Activated CD8-positive, alpha-beta memory T cell treated with anti-CD3 and anti-CD28 coated beads, Interleukin-2, amount 10 ng/mL, durations not matched to agents 7 days and 5 days (primary cell): ENCODE measurements around the gene MED23. TPM values are rescaled to one million over a fixed set of nuclear protein-coding genes. Genes with fewer than 3 reads are reported as not detected.
"Not testable (repeated sequence)": the region's sequence is repeated elsewhere in the genome, so short reads cannot be mapped to it uniquely, and the experiment has no call there.

Experiments used
- ATAC-seq: fragments of 150-1000 bp; cut with Tn5 transposase; one replicate; pipeline ENCODE4 v1.10.0; 2021; ENCODE audit warnings: moderate library complexity
- CTCF ChIA-PET: fragments of 350-600 bp; sonication (Branson Sonifier 250); formaldehyde crosslinking; loops from one replicate; lab custom pipeline; 2021; ENCODE audit warnings: antibody characterized with exemption; lab: Charles Lee
- DNase-seq: peaks from one replicate; pipeline ENCODE4 v3.0.0-alpha.2; 2020
- H3K27ac Mint-ChIP-seq: one replicate; pipeline ENCODE4 v1.8.0; 2021; ENCODE audit warnings: mild to moderate bottlenecking, mixed read lengths
- H3K27me3 Mint-ChIP-seq: one replicate; pipeline ENCODE4 v1.8.0; 2021; ENCODE audit warnings: mixed read lengths
- H3K36me3 Mint-ChIP-seq: one replicate; pipeline ENCODE4 v1.8.0; 2021; ENCODE audit warnings: mild to moderate bottlenecking, mixed read lengths
- H3K4me1 Mint-ChIP-seq: one replicate; pipeline ENCODE4 v1.8.0; 2021; ENCODE audit warnings: mixed read lengths
- H3K4me3 Mint-ChIP-seq: one replicate; pipeline ENCODE4 v1.8.0; 2021; ENCODE audit warnings: mild to moderate bottlenecking, moderate library complexity, mixed read lengths
- H3K9me3 Mint-ChIP-seq: one replicate; pipeline ENCODE4 v1.8.0; 2022; ENCODE audit warnings: low read depth, mixed read lengths
- total RNA-seq, 2 experiments: library from RNA; stranded (reverse); gene quantifications; one replicate each; pipeline ENCODE4 v1.2.3, GENCODE V29; 2021

MED23 gene
- total RNA-seq, 2 experiments from 2014 or later = 28.4 to 33.1 TPM

DNA sequence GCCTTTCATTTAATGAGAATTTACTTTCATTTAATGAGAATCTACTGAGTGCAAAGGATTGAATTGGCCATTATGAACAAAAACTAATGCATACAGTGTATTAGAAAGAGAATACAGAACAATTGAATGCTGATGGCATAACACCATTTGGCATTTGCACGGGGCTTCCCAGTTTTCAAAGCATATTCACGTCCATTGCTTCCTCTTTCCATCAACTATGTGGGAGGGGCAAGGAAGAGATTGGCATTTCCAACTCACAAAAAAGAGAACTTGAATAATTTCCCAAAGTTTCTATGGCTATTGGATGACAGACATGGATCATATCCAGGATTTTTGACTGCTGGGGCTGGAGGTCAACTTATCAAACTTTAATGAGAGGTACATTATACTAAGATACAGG lies 78.2 kb downstream of the MED23 start:
- no peak overlapping the region for H3K4me3 Mint-ChIP-seq
- no peaks in the 10 kb centered on the region for H3K36me3 Mint-ChIP-seq
- H3K9me3 Mint-ChIP-seq = no peaks in the 10 kb centered on the region
- H3K27me3 Mint-ChIP-seq = peaks cover 5% of the 10 kb centered on the region
- H3K4me1 Mint-ChIP-seq = no peaks in the 10 kb centered on the region
- H3K27ac Mint-ChIP-seq = no peak overlapping the region
- no peak for DNase-seq
- CTCF ChIA-PET = no interaction called here
- ATAC-seq = no peak

- CTCF ChIA-PET = no interaction called here
- H3K27me3 Mint-ChIP-seq = peaks cover 8% of the 10 kb centered on the region
- no peaks in the 10 kb centered on the region for H3K4me1 Mint-ChIP-seq
- ATAC-seq (no peak), DNase-seq (no peak)
- no peak overlapping the region for H3K27ac Mint-ChIP-seq
- H3K36me3 Mint-ChIP-seq = no peaks in the 10 kb centered on the region
- no peak overlapping the region for H3K4me3 Mint-ChIP-seq
- H3K9me3 Mint-ChIP-seq = no peaks in the 10 kb centered on the region
Measured at GRCh38 chr6:131548441-131548840, 79.6 kb downstream of the MED23 start.

GRCh38 chr6:131547488-131547887 lies 80.6 kb downstream of the MED23 start:
- Mint-ChIP-seq H3K9me3 (no peaks in the 10 kb centered on the region), H3K36me3 (no peaks in the 10 kb centered on the region), H3K4me3 (no peak overlapping the region), H3K27me3 (peaks cover 8% of the 10 kb centered on the region), H3K27ac (no peak overlapping the region), H3K4me1 (no peaks in the 10 kb centered on the region)
- ATAC-seq (no peak), DNase-seq (no peak)
- CTCF ChIA-PET = interaction anchor here (0.7 kb wide), 1 partner anchor 15 kb away, joined by 3 read pairs; no protein-coding TSS in a partner anchor

- Mint-ChIP-seq H3K27ac (no peak overlapping the region), H3K9me3 (no peaks in the 10 kb centered on the region), H3K4me3 (no peak overlapping the region), H3K36me3 (no peaks in the 10 kb centered on the region), H3K27me3 (peaks cover 11% of the 10 kb centered on the region), H3K4me1 (no peaks in the 10 kb centered on the region)
- DNase-seq (no peak), ATAC-seq (no peak)
- CTCF ChIA-PET = no interaction called here
Measured at GRCh38 chr6:131545317-131545716, 82.7 kb downstream of the MED23 start.

GRCh38 chr6:131538615-131539014 lies 89.4 kb downstream of the MED23 start:
- H3K9me3 Mint-ChIP-seq, H3K4me3 Mint-ChIP-seq, H3K27ac Mint-ChIP-seq, H3K36me3 Mint-ChIP-seq, H3K4me1 Mint-ChIP-seq, H3K27me3 Mint-ChIP-seq, CTCF ChIA-PET, ATAC-seq, DNase-seq: not testable (repeated sequence)

- Mint-ChIP-seq H3K27ac (no peak overlapping the region), H3K9me3 (no peaks in the 10 kb centered on the region), H3K27me3 (peaks cover 6% of the 10 kb centered on the region), H3K36me3 (no peaks in the 10 kb centered on the region), H3K4me1 (peaks cover 32% of the 10 kb centered on the region), H3K4me3 (no peak overlapping the region)
- CTCF ChIA-PET = interaction anchor here (1.0 to 4.9 kb wide), 10 partner anchors 7 to 650 kb away, joined by 3 to 41 read pairs (median 10); partner anchors contain the start of gene MED23
- ATAC-seq (peak; percentile 70), DNase-seq (peak; percentile 55)
Measured at GRCh38 chr6:131532580-131533039, 95.4 kb downstream of the MED23 start.

DNA sequence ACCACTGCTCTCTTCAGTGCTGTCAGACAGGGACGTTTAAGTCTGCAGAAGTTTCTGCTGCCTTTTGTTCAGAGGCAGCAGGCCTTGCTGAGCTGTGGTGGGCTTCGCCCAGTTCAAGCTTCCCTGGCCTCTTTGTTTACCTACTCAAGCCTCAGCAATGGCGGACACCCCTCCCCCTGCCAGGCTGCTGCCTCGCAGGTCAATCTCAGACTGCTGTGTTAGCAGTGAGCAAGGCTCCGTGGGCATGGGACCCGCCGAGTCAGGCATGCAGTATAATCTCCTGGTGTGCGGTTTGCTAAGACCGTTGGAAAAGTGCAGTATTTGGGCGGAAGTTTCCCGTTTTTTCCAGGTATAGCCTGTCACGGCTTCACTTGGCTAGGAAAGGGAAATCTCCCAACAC lies 96.4 kb downstream of the MED23 start:
- not testable (repeated sequence) for H3K27ac Mint-ChIP-seq, H3K36me3 Mint-ChIP-seq, H3K9me3 Mint-ChIP-seq, ATAC-seq, H3K27me3 Mint-ChIP-seq, DNase-seq, H3K4me3 Mint-ChIP-seq
- H3K4me1 Mint-ChIP-seq = peaks cover 35% of the 10 kb centered on the region
- CTCF ChIA-PET = interaction anchor here (1.7 to 4.9 kb wide), 5 partner anchors 11 to 647 kb away, joined by 9 to 41 read pairs (median 34); partner anchors contain the start of gene MED23

- not testable (repeated sequence) for DNase-seq, H3K4me3 Mint-ChIP-seq, H3K9me3 Mint-ChIP-seq, H3K36me3 Mint-ChIP-seq, H3K27ac Mint-ChIP-seq, H3K27me3 Mint-ChIP-seq, ATAC-seq
- CTCF ChIA-PET = interaction anchor here (2.4 to 4.9 kb wide), 3 partner anchors 12 to 646 kb away, joined by 8 to 35 read pairs (median 13); partner anchors contain the start of gene MED23
- H3K4me1 Mint-ChIP-seq = peaks cover 36% of the 10 kb centered on the region
Measured at GRCh38 chr6:131530936-131531335, 97.1 kb downstream of the MED23 start.

GRCh38 chr6:131524695-131525336 lies 103.2 kb downstream of the MED23 start:
- no peaks in the 10 kb centered on the region for H3K9me3 Mint-ChIP-seq
- H3K27me3 Mint-ChIP-seq = peaks cover 6% of the 10 kb centered on the region
- peak overlapping the region; percentile 68 for H3K27ac Mint-ChIP-seq
- peak overlapping the region; percentile 3 for H3K4me3 Mint-ChIP-seq
- CTCF ChIA-PET = interaction anchor here (1.1 to 2.4 kb wide), 3 partner anchors 9 to 325 kb away, joined by 3 to 9 read pairs (median 3); no protein-coding TSS in a partner anchor
- peaks cover 15% of the 10 kb centered on the region for H3K4me1 Mint-ChIP-seq
- no peaks in the 10 kb centered on the region for H3K36me3 Mint-ChIP-seq
- DNase-seq (peak; percentile 67), ATAC-seq (peak; percentile 66)

DNA sequence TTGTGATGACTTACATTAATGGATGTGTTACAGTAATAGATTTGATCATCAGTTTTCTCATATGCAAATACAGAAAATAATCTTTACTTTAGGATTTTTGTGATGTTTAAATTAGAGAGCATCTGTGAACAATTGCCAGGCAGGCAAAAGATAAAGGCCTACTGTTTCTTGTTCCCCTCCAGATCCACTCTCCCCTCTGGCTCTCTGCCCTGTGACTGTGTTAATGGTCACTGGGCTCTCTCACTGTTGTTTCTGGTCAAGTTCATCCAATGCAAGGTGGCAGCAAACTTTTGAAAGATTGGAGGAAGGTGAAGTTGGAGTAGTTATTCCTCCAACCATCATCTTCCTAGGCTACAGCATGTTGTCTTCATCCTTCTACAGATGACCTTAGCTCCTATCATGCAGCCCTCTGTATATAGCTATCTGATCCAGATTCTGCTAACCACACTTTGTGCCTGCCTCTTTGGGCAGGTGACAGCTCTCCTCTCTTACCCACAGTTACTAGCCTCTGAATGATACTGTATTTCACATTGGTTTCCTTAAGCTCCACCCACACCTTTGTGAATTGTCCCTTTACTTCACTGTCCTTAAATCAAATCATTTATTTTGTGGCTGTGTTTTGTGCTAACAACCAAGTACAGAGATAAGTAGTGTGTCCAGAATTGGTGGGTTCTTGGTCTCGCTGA lies 103.9 kb downstream of the MED23 start:
- ATAC-seq = peak; percentile 31

More for the DNA sequence above, 103.9 kb downstream of the MED23 start:
- CTCF ChIA-PET = interaction anchor here (0.9 to 2.4 kb wide), 3 partner anchors 9 to 324 kb away, joined by 3 to 9 read pairs (median 4); no protein-coding TSS in a partner anchor
- Mint-ChIP-seq H3K27me3 (peaks cover 3% of the 10 kb centered on the region), H3K4me1 (peaks cover 17% of the 10 kb centered on the region), H3K36me3 (no peaks in the 10 kb centered on the region), H3K27ac (peak overlapping the region; percentile 68), H3K9me3 (no peaks in the 10 kb centered on the region), H3K4me3 (peak overlapping the region; percentile 3)
- no peak for DNase-seq

Other genes starting within 250 kb of the MED23 start
- not detected for gene ARG1, start 55.0 kb downstream of the MED23 start, total RNA-seq
- gene ENPP3, start 9.1 kb upstream of the MED23 start, total RNA-seq = 1 to 10 TPM in 1 of 2 experiments, under 1 TPM in 1; 0.93 to 1.4 TPM
- not detected for gene OR2A4, start 73.2 kb upstream of the MED23 start, total RNA-seq
- gene CTAGE9, start 82.8 kb upstream of the MED23 start, total RNA-seq = not detected
- under 1 TPM; 0.15 to 0.47 TPM for gene ENPP1, start 179.8 kb upstream of the MED23 start, total RNA-seq